Muscle of back (tissue), 11 donors: ENCODE measurements around the gene KATNBL1. TPM values are rescaled to one million over a fixed set of nuclear protein-coding genes. Genes with fewer than 3 reads are reported as not detected.
"Not testable (repeated sequence)": the region's sequence is repeated elsewhere in the genome, so short reads cannot be mapped to it uniquely, and the experiment has no call there.

Source experiments
- DNase-seq, 3 donors: peaks; one replicate each; pipeline versions ENCODE4 v3.0.0 to v3.0.0-alpha.2; 2013
- polyA plus RNA-seq, 10 donors: library from polyadenylated mRNA; unstranded; fragments of 120-200 nt; gene quantifications; one replicate each; pipeline ENCODE4 v1.2.1, GENCODE V29; 2013; ENCODE audit not compliant: insufficient read length in 10 of 10

Gene KATNBL1
- polyA plus RNA-seq, 10 donors = 59.8 to 146 (median 97.4) TPM

- no peak for DNase-seq
Observed at GRCh38 chr15:34213690-34214089, 3.8 kb upstream of the KATNBL1 start.

DNA sequence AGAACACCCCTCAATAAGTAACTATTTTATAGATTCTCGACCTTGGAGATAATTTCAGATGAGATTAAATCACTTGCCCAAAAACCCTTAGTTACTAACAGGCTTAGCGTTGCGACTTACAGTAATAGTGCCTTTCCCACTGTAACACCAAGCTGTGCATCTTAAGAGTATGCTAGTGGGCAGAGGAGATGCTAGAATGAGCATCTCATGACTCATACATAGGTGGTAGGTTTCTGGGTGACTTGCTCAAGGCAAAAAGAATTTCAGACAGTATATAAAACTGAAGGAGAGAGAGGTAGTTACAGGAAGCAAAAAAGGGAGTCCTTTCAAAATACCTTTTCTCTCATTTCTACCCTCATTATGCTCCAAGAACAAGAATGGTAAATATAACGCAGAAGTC is 3.9 kb downstream of the KATNBL1 start:
- DNase-seq = no peak

GRCh38 chr15:34203936-34204335 is 6.0 kb downstream of the KATNBL1 start:
- DNase-seq = no peak

DNA sequence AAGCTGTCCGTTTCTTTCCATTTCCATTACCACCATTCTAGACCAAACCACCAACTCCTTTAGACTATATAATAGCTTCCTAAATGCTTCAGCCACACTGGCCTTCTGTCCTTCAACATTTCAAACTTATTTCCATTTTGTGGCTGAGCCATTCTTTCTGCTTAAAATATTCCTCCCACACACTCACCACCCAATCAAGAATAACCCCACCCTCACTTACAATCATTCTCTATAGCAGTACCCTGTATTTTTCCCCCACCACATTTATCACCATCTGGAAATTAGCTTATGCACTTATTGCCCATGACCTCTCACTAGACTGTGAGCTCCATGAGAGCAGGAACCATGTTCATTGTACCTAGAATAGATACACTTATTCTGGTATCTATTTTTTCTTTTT is 6.6 kb downstream of the KATNBL1 start:
- no peak for DNase-seq

DNA sequence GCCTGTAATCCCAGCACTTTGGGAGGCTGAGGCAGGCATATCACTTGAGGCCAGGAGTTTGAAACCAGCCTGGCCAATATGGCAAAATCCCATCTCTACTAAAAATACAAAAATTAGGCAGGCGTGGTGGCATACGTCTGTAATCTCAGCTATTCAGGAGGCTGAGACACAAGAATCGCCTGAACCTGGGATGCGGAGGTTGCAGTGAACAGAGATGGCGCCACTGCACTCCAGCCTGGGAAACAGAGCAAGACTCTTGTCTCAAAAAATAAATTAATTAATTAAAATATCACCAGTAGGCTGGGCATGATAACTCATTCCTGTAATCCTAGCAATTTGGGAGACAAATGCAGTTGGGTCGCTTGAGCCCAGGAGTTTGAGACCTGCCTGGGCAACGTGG is 16.6 kb downstream of the KATNBL1 start:
- DNase-seq = not testable (repeated sequence)

DNA sequence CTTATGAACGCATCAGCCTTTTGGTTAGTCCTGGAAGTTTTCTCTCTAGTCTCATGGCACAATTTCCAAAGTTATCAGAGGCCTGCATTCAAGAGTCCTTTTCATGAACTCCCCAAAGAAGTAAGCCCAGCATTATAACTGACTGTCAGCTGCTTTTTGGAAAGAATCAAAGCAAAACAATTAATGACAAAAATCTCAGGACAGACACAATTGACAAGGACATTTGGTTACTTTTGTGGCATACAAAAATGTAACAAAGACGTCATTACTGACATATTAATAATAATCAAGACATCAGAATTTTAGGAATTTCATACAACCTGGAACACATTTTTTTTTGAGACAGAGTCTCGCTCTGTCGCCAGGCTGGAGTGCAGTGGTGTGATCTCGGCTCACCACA is 21.2 kb downstream of the KATNBL1 start:
- no peak for DNase-seq

- no peak for DNase-seq
Observed at GRCh38 chr15:34185666-34186065, 24.2 kb downstream of the KATNBL1 start.

DNA sequence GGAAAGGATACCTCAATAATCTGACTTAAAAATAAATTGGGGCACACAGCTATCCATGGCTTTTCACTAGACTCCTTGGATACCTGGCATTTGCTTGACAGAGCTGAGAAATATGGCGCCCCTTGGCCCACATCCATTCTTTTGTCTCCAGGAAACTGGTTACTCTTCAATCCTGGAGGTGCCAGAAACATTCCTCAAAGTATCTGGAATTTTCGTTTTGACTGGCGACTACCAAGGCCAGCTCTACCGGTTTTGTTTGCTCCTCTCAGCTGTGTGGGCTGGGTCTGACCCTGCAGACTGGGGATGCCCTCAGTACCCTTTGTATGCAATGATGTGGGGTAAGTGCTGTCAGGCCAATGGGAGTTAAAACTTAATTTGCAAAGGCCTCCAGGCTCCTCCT is 27.0 kb downstream of the KATNBL1 start:
- peak in 2 of 3 donors; percentile 5 to 11 for DNase-seq

GRCh38 chr15:34179234-34179633 is 30.7 kb downstream of the KATNBL1 start:
- DNase-seq = no peak

DNA sequence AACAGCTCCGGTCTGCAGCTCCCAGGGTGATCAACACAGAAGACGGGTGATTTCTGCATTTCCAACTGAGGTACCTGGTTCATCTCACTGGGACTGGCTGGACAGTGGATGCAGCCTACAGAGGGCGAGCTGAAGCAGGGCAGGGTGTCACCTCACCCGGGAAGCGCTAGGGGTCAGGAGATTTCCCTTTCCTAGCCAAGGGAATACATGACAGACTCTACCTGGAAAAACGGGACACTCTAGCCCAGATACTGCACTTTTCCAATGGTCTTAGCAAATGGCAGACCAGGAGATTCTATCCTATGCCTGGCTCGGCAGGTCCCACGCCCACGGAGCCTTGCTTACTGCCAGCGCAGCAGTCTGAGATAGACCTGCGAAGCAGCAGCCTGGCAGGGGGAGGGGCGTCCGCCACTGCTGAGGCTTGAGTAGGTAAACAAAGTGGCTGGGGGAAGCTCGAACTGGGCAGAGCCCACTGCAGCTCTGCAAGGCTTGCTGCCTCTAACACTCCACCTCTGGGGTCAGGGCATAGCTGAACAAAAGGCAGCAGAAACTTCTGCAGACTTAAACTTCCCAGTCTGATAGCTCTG is 43.8 kb downstream of the KATNBL1 start:
- DNase-seq = not testable (repeated sequence)

DNA sequence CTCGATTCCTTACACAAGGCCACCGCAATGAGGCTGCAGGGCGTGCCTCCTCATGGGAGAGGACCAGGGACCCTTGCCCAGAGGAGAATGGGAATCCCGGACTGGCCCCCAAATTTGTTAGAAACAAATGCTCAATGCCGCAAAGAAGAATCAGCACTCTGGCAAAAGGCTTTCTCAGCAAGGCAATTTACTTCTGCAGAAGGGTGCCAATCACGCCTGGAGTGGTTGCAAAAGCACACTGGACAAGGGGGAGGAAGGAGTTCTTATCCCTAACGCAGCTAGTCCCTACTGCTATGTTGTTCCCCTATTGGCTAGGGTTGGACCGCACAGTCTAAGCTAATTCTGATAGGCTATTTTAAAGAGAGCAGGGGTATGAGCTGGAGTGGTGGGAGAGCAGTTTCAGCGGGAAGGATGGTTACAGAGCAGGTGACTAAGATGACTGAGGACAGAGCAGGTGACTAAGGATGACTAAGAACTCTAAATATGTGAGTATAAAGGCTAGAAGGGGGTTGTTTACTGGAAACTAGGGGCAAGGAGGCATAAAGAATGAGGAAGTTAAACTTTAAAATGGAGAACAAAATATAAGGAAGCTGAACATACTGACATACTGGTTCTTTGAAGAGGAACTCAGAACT is 48.5 kb downstream of the KATNBL1 start:
- DNase-seq = no peak

- no peak for DNase-seq
Observed at GRCh38 chr15:34160735-34161134, 49.2 kb downstream of the KATNBL1 start.

- no peak for DNase-seq
Observed at GRCh38 chr15:34158355-34158754, 51.5 kb downstream of the KATNBL1 start.

GRCh38 chr15:34155859-34156258 is 54.0 kb downstream of the KATNBL1 start:
- DNase-seq = no peak

- DNase-seq = no peak
Observed at GRCh38 chr15:34154725-34155204, 55.1 kb downstream of the KATNBL1 start.

GRCh38 chr15:34147371-34148140 is 62.3 kb downstream of the KATNBL1 start:
- DNase-seq = no peak

- DNase-seq = no peak
Observed at GRCh38 chr15:34133511-34133910, 76.4 kb downstream of the KATNBL1 start.

- DNase-seq = no peak
Observed at GRCh38 chr15:34132881-34133280, 77.0 kb downstream of the KATNBL1 start.

GRCh38 chr15:34128898-34129297 is 81.0 kb downstream of the KATNBL1 start:
- DNase-seq = no peak

GRCh38 chr15:34126522-34126921 is 83.4 kb downstream of the KATNBL1 start:
- DNase-seq = no peak

- DNase-seq = no peak
Observed at GRCh38 chr15:34125945-34126344, 84.0 kb downstream of the KATNBL1 start.

DNA sequence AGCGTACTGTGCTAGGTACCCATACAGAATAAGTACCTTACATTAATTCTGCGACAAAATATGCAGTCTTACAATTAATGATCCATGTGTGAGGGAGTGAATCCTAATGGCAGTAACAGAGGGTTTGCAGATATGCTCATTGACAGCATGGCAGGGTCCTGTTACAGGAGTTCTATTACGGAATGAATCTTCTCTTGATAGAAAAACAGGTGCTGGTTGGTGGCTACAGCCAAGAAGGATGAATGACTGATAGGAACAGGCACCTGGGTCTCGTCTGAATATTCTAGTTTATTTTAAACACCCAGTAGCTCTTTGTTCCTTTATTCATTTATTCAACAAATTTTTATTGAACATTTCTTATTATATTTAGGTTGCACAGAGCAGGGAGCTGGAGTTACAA is 85.2 kb downstream of the KATNBL1 start:
- DNase-seq = peak in 2 of 3 donors; percentile 24 to 49

DNA sequence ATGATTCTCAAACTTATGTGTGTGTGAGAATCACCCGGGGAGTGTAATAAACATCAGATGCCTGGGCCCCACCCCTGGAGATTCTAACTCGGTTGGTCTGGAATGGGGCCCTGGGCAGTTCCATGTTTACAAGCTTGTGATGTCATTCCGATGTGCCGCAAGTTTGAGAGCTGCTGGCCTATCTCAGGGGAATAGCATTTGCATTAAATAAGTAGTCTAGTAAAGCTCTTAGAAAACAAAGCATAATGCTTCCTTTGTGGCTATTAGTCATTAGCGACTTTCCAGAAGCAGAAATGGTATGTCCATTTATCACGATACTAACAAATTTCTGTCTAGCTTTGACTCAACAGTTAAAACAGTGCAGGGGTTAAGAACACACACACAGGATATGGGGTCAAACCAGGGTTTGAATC is 87.1 kb downstream of the KATNBL1 start:
- DNase-seq = peak in 2 of 3 donors; percentile 11 to 56
